AG08395 (cell line): Measurements from ENCODE around the gene ARHGEF35.
"Not testable (repeated sequence)": the region's sequence is repeated elsewhere in the genome, so short reads cannot be mapped to it uniquely, and the experiment has no call there.

Source experiments
- DNase-seq: peaks from one replicate; pipeline ENCODE4 v3.0.0; 2012; ENCODE audit warnings: mixed read lengths, low spot score

Gene ARHGEF35

GRCh38 chr7:144195212-144195872 lies at the start of gene ARHGEF35:
TSS of gene ARHGEF35 (minus strand) at chr7:144195833. CDS start at chr7:144188383, 7,450 bp downstream.
- not testable (repeated sequence) for DNase-seq

GRCh38 chr7:144245372-144245771 lies 49.7 kb upstream of the ARHGEF35 start:
- not testable (repeated sequence) for DNase-seq

DNA sequence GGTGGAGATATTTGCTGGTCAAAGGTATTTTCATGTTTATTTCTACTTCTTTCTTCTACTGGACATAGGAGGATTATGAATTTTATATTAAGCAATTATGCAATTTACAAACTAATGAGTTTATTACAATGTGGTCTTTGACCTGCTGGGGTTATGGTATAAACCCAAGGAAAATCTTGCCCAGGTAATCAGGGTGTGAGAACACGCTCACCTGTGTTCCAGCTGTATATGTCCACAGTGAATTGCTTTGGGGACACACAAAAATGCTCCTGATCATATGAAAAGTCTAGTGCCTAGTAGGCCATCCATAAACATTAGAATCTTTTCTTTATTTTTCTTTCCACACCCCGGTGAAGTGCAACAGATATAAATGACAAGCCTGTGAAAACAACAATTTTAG lies 43.7 kb upstream of the ARHGEF35 start, which contains the start of gene OR2A42:
TSS of gene OR2A42 (minus strand) at position 241 of the 400 bp plus-strand sequence. CDS start 6,762 bp downstream, outside the sequence.
- not testable (repeated sequence) for DNase-seq

- not testable (repeated sequence) for DNase-seq
Measured at GRCh38 chr7:144238530-144239082, 43.0 kb upstream of the ARHGEF35 start.

- DNase-seq: not testable (repeated sequence)
Measured at GRCh38 chr7:144233039-144233438, 37.4 kb upstream of the ARHGEF35 start.

- not testable (repeated sequence) for DNase-seq
Measured at GRCh38 chr7:144231027-144231426, 35.4 kb upstream of the ARHGEF35 start.

DNA sequence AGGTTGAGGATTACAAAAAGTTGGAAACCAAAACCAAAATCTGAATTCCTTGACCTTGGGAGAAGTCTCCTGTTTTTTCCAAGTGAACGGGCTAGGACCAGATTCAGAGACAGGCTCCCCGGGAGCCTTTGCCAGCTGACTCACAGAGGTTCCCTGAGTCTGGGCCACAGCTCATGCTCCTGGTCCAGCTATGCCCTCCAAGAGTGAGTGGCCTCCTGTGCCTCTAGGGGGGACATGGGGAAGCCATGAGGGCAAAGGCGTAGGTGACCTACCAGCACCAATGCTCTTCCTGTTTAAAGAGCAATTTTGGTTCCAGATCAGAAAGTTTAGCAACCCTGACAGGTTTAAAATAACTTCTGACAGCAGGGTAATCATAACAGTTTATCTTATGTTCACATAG lies 33.2 kb upstream of the ARHGEF35 start:
- not testable (repeated sequence) for DNase-seq

DNA sequence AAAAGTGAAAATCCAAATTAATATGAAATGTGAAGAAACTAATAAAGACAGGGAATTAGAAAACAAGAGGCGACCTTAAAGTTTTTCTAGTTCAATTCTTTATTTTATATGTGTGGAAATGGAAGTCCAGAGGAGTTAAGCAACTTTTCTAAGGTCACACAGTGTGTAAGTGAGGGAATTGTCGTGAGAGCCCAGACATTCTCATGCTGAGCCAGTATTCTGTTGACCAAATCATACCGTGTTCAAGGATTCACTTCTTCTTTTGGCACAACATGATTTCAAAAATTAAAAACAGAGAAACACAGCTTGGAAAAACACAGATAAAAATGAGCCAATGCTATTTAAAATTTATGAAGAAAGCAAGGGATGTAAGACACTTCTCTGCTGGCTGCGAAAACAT lies 31.2 kb upstream of the ARHGEF35 start:
- not testable (repeated sequence) for DNase-seq

GRCh38 chr7:144223675-144224074 lies 28.0 kb upstream of the ARHGEF35 start:
- DNase-seq: not testable (repeated sequence)

GRCh38 chr7:144220531-144220930 lies 24.9 kb upstream of the ARHGEF35 start:
- DNase-seq: not testable (repeated sequence)

DNA sequence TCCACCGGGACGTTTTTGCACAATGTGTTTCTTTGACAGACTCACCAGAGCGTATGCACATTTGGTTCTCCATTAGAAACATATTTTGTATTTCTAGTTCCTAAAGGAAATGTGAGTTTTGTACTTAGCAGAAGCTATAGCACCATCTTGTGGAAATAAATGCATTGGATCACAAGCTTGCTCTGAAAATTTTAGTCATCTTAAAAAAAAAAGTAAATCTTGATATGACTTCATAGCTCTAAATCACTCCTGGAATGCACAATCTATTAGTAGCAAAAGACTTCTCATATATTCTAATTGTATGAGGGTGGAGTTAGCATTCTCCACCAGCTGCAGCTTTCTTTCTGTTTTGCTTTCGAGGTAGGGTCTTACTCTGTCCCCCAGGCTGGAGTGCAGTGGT lies 23.5 kb upstream of the ARHGEF35 start:
- not testable (repeated sequence) for DNase-seq

- not testable (repeated sequence) for DNase-seq
Measured at GRCh38 chr7:144218581-144218980, 22.9 kb upstream of the ARHGEF35 start.

- DNase-seq: not testable (repeated sequence)
Measured at GRCh38 chr7:144217200-144217599, 21.6 kb upstream of the ARHGEF35 start.

DNA sequence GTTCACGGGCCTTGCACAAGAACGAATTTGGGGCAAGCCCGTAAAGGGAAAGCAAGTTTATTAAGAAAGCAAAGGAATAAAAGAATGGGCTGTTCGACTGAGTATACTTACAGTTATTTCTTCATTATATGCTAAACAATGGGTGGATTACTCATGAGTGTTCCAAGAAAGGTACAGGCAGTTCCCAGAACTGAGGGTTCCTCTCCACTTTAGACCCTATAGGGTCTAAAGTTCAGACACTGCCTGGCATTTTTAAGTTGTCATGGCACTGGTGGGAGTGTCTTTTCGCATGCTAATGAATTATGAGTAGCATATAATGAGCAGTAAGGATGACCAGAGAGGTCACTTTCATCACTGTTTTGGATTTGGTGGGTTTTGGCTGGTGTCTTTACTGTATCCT lies 9.7 kb upstream of the ARHGEF35 start:
- DNase-seq: not testable (repeated sequence)

GRCh38 chr7:144203086-144203485 lies 7.5 kb upstream of the ARHGEF35 start:
- DNase-seq: not testable (repeated sequence)

GRCh38 chr7:144201978-144202377 lies 6.3 kb upstream of the ARHGEF35 start:
- DNase-seq: not testable (repeated sequence)

- DNase-seq: not testable (repeated sequence)
Measured at GRCh38 chr7:144198934-144199333, 3.3 kb upstream of the ARHGEF35 start.

DNA sequence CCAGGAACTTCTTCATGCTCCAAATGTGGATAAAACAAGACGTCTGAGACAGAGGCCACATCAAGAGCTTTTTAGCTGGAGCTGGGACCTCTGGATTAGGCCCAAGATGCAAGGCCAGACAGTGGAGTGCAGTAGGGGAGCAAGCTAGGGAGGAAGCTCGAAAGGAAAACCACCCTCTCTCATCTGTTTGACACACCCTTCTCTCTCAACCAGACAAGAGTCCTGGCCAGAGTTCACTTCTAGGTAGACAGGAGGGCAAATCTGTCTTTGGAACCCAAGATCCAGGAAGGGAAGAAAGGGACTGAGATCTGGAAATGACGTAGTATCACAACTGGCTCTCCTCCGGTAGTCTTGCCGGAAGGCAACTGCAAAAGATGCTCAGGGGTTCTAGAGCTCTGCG lies 1.2 kb downstream of the ARHGEF35 start:
- DNase-seq: not testable (repeated sequence)

- DNase-seq: not testable (repeated sequence)
Measured at GRCh38 chr7:144193782-144194181, 1.9 kb downstream of the ARHGEF35 start.

DNA sequence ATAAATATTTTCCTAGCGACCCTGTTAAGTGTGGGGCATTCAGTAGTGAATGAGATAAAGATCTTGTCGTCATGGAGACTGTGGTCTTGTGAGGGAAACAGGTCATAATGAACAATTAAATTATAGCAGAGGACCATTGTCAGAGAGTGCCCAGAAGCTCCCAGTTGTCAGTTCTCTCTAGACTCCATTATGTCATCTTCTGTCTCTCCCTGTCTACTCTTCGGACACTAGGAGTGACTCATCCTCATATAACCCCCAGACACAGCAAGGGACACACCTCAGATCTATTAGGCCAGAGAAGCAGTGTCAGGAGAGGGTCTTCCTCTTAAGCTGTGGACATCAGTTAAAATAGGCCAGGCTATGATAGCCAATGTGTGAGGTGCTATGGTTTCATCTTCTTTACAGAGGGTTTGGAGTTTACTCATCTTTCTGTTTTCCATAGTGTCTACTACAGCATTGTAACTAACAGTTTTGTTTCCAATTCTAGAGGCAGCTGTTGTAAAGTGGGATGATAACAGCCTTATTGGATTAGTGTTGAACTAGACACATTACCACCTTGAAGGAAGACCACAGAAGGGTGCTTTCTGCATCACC lies 7.0 kb downstream of the ARHGEF35 start:
- not testable (repeated sequence) for DNase-seq

GRCh38 chr7:144187848-144188247 lies 7.8 kb downstream of the ARHGEF35 start:
- not testable (repeated sequence) for DNase-seq

- not testable (repeated sequence) for DNase-seq
Measured at GRCh38 chr7:144183166-144183565, 12.5 kb downstream of the ARHGEF35 start, which contains the start of gene CTAGE4. TSS of gene CTAGE4 (plus strand) at chr7:144183466. CDS start at chr7:144183504, 38 bp downstream.

DNA sequence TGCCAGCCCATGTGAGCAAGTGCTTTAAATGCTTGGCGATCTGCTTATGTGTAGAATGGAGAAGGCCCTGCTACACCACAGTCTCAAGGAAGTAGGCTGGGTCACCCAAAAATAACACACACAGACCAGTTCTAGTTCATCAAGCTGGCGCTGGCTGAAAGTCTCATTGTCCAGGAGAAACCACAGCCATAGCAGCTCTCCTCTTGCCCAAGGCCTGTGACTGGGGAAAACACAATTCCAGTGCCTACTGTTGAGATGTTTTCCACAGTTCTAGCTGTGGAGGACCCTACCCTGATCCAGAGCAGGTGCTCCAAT lies 16.5 kb downstream of the ARHGEF35 start:
- not testable (repeated sequence) for DNase-seq
